HL-60 (cell line): ENCODE measurements around the gene MCL1.

Experiments
- DNase-seq, 2 experiments: peaks; one replicate each; pipeline ENCODE4 v3.0.0-alpha.2; 2010 to 2020; ENCODE audit warnings: low read depth in 1 of 2, low spot score in 1 of 2
- H3K27ac ChIP-seq: fragments of 250-450 bp; sonication (Bioruptor Pico); replicated peaks from 2 replicates; pipeline ENCODE4 v1.5.1; 2020; ENCODE audit warnings: mild to moderate bottlenecking, moderate library complexity
- H3K27me3 ChIP-seq: fragments of 250-450 bp; sonication (Bioruptor Pico); 2 replicates; pipeline ENCODE4 v1.5.1; 2021; ENCODE audit warnings: mild to moderate bottlenecking, moderate library complexity; ENCODE audit not compliant: insufficient read depth, poor library complexity, severe bottlenecking
- H3K4me3 ChIP-seq: replicated peaks from 2 replicates; pipeline ENCODE4 v1.5.1; 2011; ENCODE audit warnings: mild to moderate bottlenecking, control low read depth, low read length; ENCODE audit not compliant: insufficient read depth
- CTCF ChIP-seq: IDR thresholded peaks from one replicate; pipeline ENCODE4 v1.5.1; 2011; ENCODE audit warnings: low read length, control low read depth, inconsistent platforms; ENCODE audit not compliant: insufficient read depth
- GABPA ChIP-seq: IDR thresholded peaks from 2 replicates; pipeline ENCODE4 v1.6.1; 2012; ENCODE audit warnings: low read depth
- POLR2AphosphoS5 ChIP-seq: IDR thresholded peaks from 2 replicates; pipeline ENCODE4 v1.6.1; 2012; ENCODE audit warnings: low read depth
- REST ChIP-seq: IDR thresholded peaks from 2 replicates; pipeline ENCODE4 v1.6.1; 2012; ENCODE audit warnings: low read depth; ENCODE audit not compliant: insufficient replicate concordance
- SPI1 ChIP-seq: IDR thresholded peaks from 2 replicates; pipeline ENCODE4 v1.6.1; 2012; ENCODE audit warnings: low read depth, mild to moderate bottlenecking, borderline replicate concordance

MCL1 gene

DNA sequence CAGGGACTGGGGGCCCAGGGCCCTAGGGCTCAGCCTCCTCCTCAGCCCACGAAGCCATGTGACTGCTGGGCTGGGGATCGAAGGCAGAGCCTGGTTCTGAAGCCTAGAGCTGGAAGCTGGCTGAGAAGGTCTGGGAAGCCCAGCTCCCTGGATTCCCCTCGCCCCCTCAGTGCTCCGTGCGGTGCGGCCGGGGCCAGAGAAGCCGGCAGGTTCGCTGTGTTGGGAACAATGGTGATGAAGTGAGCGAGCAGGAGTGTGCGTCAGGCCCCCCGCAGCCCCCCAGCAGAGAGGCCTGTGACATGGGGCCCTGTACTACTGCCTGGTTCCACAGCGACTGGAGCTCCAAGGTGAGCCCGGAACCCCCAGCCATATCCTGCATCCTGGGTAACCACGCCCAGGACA lies 21.1 kb downstream of the MCL1 start:
- Histone ChIP-seq H3K27me3 (no peaks in the 10 kb centered on the region), H3K4me3 (no peak overlapping the region), H3K27ac (no peak overlapping the region)
- TF ChIP-seq REST (no peak), POLR2AphosphoS5 (no peak), SPI1 (no peak), GABPA (no peak), CTCF (no peak)
- DNase-seq = no peak

DNA sequence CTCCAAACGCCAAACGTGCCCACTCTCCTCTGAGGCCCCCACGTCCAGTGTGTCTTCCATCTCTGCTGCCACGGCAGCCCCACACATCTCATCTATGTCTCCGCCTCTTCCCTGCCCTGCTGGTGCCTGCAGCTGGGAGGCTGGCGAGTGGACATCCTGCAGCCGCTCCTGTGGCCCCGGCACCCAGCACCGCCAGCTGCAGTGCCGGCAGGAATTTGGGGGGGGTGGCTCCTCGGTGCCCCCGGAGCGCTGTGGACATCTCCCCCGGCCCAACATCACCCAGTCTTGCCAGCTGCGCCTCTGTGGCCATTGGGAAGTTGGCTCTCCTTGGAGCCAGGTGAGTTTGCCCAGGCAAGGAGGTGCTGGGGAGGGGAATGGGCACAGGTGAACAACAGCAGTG lies 21.6 kb downstream of the MCL1 start:
- H3K27ac ChIP-seq = no peak overlapping the region
- TF ChIP-seq GABPA = no peak
- H3K27me3 ChIP-seq = no peaks in the 10 kb centered on the region
- no peak for DNase-seq
- H3K4me3 ChIP-seq = no peak overlapping the region

- no peak overlapping the region for H3K27ac ChIP-seq
- H3K4me3 ChIP-seq = no peak overlapping the region
- no peak for DNase-seq
- TF ChIP-seq SPI1 (no peak), POLR2AphosphoS5 (no peak), CTCF (no peak), GABPA (no peak), REST (no peak)
- H3K27me3 ChIP-seq = no peaks in the 10 kb centered on the region
These were observed 22.3 kb downstream of the MCL1 start for GRCh38 chr1:150557065-150557600.

DNA sequence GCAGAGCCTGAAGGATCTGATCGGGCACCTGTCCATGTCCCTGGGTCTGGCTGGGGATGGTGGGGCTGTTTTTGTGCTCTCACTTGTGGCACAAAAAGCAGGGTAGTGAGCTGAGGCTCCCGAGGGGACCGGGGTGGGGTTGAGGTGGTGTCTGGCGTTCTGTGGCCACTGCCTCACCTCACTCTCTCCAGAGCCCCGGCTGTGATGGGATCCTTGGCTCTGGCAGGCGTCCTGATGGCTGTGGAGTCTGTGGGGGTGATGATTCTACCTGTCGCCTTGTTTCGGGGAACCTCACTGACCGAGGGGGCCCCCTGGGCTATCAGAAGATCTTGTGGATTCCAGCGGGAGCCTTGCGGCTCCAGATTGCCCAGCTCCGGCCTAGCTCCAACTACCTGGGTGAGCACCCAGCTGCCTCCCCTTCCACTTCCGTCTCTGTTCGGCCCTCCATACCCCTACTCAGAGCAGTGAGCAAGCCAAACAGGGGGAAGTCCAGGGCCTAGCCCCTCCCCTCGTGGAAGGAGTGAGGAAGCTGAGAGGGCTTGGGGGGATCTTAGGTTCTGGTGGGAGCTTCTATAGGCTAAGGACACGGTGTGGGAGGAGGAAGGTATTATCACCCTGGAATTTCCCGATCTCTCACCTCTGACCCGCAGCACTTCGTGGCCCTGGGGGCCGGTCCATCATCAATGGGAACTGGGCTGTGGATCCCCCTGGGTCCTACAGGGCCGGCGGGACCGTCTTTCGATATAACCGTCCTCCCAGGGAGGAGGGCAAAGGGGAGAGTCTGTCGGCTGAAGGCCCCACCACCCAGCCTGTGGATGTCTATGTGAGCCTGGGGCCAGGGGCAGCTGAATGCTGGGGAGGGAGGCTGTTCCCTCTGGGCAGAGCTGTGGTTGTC lies 23.2 kb downstream of the MCL1 start:
- no peak for DNase-seq
- no peak for TF ChIP-seq GABPA
- TF ChIP-seq SPI1 = no peak
- no peak for TF ChIP-seq CTCF
- H3K27me3 ChIP-seq = no peaks in the 10 kb centered on the region
- H3K4me3 ChIP-seq = no peak overlapping the region
- H3K27ac ChIP-seq = no peak overlapping the region
